ENCODE data around the gene ATP5F1E.
"Not testable (repeated sequence)": the region's sequence is repeated elsewhere in the genome, so short reads cannot be mapped to it uniquely, and the experiment has no call there.

The ATP5F1E gene

DNA sequence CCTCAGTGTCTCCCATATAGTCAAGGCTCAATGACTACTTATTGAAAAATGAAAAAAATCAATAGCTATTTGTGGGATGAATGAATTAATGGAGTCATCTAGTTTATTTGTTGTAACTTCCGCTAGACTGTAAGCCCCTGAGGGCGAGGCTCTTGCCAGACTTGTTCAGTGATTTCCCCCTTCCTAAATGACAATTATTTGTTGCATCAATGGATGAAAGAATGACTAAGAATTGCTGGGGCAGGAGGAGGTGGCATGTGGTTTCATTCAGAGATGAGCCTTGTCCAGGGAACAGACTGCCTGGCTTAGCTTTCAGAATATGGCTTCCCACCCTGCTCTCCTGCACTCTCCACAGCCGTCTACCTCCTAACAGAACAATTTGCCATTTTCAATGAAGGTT is 11.6 kb upstream of the ATP5F1E start:
- TF ChIP-seq, protein P1, sequence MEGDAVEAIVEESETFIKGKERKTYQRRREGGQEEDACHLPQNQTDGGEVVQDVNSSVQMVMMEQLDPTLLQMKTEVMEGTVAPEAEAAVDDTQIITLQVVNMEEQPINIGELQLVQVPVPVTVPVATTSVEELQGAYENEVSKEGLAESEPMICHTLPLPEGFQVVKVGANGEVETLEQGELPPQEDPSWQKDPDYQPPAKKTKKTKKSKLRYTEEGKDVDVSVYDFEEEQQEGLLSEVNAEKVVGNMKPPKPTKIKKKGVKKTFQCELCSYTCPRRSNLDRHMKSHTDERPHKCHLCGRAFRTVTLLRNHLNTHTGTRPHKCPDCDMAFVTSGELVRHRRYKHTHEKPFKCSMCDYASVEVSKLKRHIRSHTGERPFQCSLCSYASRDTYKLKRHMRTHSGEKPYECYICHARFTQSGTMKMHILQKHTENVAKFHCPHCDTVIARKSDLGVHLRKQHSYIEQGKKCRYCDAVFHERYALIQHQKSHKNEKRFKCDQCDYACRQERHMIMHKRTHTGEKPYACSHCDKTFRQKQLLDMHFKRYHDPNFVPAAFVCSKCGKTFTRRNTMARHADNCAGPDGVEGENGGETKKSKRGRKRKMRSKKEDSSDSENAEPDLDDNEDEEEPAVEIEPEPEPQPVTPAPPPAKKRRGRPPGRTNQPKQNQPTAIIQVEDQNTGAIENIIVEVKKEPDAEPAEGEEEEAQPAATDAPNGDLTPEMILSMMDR (IDR thresholded peaks at IDR 0.05; ENCODE audit: extremely low read depth, missing control alignments) = no peak

DNA sequence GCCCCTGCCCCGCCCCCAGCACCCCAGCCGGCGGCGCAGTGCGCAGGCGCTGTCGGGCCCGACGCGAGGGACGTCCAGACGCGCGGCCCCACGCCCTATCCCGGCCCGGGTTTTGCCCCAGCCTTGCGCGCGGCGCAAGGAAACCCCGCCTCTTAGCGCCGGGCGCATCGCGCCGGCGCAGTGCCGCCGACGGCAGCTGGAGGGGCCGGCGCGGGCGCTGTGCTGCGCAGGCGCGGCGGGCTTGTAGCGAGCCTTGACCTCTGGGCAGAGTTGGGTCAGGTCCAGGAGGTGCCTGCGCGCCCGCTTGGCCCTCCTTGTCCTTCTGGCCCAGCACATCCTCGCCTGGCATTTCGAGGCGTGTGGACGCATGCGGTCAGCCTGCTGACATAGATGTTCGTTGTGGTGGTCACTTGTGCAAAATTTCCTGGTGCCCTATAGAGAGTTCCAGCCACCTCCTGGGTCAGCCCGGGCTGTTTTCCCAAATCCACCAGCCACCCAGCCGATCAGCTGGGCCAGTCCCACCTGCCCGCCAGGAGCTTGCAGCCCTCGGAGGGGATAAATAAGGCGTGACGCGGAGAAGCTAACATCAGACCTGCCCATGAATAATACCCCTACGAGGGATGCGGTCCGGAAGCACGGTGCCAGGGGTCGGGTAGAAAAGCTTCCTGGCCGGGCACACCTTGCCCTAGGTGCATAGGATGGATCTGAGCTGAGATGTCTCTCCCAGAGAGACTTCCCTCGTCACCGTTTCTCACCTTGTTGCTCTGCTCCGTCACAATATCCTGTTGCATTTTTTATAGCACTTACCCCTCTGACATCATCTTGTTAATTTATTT is 10.9 kb upstream of the ATP5F1E start:
- peak; percentile 99 for DNase-seq (ENCODE audit: low spot score)
- TF ChIP-seq, protein P1 (IDR thresholded peaks at IDR 0.05; ENCODE audit: extremely low read depth, missing control alignments) = no peak

More for the DNA sequence above, 11.6 kb upstream of the ATP5F1E start:
- no peak for DNase-seq (ENCODE audit: low spot score)

DNA sequence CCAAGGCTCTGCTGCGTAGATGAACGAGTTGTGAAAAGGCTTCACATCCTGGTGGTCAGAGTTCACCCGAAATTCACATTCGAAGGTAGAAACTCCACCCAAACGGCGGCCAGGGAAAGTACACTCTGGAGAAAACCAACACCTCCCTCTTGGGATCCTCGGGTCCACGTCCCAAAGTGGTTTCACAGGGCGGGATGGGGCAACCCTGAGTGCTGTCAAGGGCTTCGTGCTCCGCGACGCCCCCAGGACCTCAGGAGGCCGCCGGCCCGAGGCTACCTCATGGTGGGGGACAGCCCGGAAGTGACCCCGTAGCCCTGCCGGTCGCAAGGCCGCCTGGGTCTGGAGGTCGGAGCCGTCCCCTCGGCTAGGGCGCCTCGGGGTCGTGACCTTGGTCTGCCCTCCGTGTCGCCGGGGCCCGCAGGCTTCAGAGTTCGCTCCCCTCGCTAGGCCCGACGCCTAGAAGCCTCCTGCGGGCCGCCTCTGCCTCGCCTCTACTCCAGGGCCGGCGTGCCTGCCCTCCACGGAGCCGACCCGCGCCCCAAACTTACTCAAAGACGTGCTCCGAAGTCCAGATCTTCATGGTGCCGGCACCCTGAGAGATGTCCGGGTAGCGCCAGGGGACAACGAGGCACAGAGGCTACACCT is 10.1 kb upstream of the ATP5F1E start, which contains the start of gene PRELID3B:
Gene PRELID3B, minus strand, starts transcription at position 636 of the 645 bp plus-strand sequence. Its CDS starts 56 bp downstream, at position 580.
- TF ChIP-seq, protein P1 (IDR thresholded peaks at IDR 0.05; ENCODE audit: extremely low read depth, missing control alignments) = no peak
- DNase-seq (ENCODE audit: low spot score) = peak; percentile 49

DNA sequence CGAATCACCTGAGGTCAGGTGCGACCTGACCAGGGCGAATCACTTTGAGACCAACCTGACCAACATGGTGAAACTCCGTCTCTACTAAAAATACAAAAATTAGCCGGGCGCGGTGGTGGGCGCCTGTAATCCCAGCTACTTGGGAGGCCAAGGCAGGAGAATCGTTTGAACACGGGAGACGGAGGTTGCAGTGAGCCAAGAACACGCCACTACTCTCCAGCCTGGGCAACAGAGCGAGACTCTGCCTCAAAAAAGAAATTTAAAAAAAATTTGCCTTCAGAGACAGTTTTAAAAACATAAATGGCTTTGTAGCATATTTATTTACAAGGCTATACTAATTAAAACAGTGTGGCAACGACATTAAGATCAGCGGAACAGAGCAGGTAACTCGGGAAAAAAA is 9.4 kb upstream of the ATP5F1E start:
- DNase-seq (ENCODE audit: low spot score) = not testable (repeated sequence)

DNA sequence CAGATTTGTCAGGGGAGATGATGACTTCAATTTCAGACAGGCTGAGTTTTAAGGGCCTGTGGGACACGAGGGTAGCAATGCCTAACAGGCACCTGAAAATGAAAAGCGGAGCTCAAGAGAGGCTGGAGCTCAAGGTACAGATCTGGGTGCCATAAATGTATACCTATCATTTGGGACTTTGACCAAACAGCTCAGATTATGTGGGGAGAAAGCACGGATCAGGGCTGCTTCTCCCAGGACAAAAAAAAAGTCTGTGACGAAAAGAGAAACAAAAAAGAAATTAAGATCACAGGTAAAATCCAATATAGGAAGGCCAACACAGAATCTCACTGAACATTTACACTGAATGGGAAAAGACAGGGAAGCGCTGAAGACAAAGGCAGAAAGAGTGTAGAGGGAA is 8.5 kb upstream of the ATP5F1E start:
- TF ChIP-seq, protein P1 (IDR thresholded peaks at IDR 0.05; ENCODE audit: extremely low read depth, missing control alignments) = no peak
- DNase-seq (ENCODE audit: low spot score) = no peak

DNA sequence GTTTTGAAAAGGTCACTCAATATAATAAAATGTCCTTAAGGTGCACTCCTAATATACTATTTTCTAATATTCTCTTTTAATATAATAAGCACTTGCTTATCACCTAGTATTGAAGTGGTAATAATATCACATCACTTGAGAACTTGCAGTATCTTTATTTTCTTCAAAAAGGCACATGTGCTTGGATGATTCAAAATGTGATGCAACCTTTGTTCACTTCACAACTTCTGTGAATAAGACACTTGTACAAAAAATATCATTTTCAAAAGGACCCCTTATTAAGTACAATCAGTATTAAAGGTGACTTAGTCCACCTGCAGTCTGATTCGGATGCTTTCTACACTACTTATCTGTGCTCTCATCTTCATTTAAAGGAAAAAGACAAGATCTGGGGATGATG is 7.1 kb upstream of the ATP5F1E start:
- DNase-seq (ENCODE audit: low spot score) = no peak
- TF ChIP-seq, protein P1 (IDR thresholded peaks at IDR 0.05; ENCODE audit: extremely low read depth, missing control alignments) = no peak

DNA sequence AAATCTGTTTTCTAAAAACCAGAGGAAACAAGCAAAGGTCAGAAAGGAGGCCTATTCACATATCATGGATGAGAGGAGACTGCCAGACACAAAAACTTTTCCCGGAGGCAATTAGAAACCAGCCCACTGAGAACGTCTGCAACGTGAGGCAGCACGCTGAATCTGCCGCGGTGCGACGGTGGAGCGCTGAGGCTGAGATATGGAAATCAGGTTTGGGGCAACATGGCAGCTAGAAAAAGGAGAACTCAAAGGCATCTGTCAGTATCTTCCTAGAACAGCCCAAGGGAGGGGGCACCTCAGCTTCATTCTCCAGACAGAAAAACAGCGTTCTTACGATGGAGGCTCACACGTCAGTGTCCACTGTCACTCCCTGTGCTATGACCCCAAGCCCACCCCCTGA is 5.3 kb upstream of the ATP5F1E start:
- no peak for DNase-seq (ENCODE audit: low spot score)
- TF ChIP-seq, protein P1 (IDR thresholded peaks at IDR 0.05; ENCODE audit: extremely low read depth, missing control alignments) = no peak

All from GM20000 (cell line).